ENCODE data around the gene DCTN2. TPM values are rescaled to one million over a fixed set of nuclear protein-coding genes. Genes with fewer than 3 reads are reported as not detected.
"Not testable (repeated sequence)": the region's sequence is repeated elsewhere in the genome, so short reads cannot be mapped to it uniquely, and the experiment has no call there.

The DCTN2 gene
- total and polyA plus RNA-seq, 2 experiments from 2014 or later: 156 to 230 TPM

- H3K36me3 ChIP-seq: peaks cover 70% of the 10 kb centered on the region
- no peak overlapping the region for H3K4me3 ChIP-seq
- DNase-seq (ENCODE audit: low read depth in 1 of 2, low spot score in 1 of 2): no peak
- H3K27me3 ChIP-seq: no peaks in the 10 kb centered on the region
- H3K4me1 ChIP-seq (ENCODE audit: low read depth): no peaks in the 10 kb centered on the region
- H3K27ac ChIP-seq: no peak overlapping the region
- TF ChIP-seq CTCF (IDR thresholded peaks at IDR 0.05; ENCODE audit: low read depth, low read length): no peak
- no peaks in the 10 kb centered on the region for H3K9me3 ChIP-seq (ENCODE audit: low read depth)
These were observed 34.3 kb downstream of the DCTN2 start for GRCh38 chr12:57512665-57513064.

GRCh38 chr12:57511588-57512325, 35.2 kb downstream of the DCTN2 start:
- H3K27ac ChIP-seq: no peak overlapping the region
- no peak for TF ChIP-seq CTCF (IDR thresholded peaks at IDR 0.05; ENCODE audit: low read depth, low read length)
- no peaks in the 10 kb centered on the region for H3K9me3 ChIP-seq (ENCODE audit: low read depth)
- no peaks in the 10 kb centered on the region for H3K4me1 ChIP-seq (ENCODE audit: low read depth)
- H3K4me3 ChIP-seq: no peak overlapping the region
- DNase-seq (ENCODE audit: low read depth in 1 of 2, low spot score in 1 of 2): no peak
- H3K27me3 ChIP-seq: no peaks in the 10 kb centered on the region
- peaks cover 62% of the 10 kb centered on the region for H3K36me3 ChIP-seq

DNA sequence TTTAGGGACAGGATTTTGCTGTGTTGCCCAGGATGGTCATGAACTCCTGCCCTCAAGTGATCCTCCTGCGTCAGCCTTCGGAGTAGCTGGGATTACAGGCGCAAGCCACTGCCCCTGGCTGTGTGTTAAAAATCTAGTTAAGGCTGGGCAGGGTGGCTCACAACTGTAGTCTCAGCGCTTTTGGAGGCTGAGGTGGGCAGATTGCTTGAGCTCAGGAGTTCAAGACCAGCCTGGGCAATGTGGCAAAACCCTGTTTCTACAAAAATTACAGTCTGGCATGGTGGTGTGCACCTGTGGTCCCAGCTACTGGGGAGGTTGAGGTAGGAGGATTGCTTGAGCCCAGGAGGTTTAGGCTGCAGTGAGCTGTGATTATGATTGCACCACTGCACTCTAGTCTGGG, 35.8 kb downstream of the DCTN2 start:
- no peaks in the 10 kb centered on the region for H3K9me3 ChIP-seq (ENCODE audit: low read depth)
- no peak overlapping the region for H3K4me3 ChIP-seq
- no peaks in the 10 kb centered on the region for H3K27me3 ChIP-seq
- no peak for DNase-seq (ENCODE audit: low read depth in 1 of 2, low spot score in 1 of 2)
- H3K4me1 ChIP-seq (ENCODE audit: low read depth): no peaks in the 10 kb centered on the region
- peaks cover 59% of the 10 kb centered on the region for H3K36me3 ChIP-seq
- no peak overlapping the region for H3K27ac ChIP-seq
- TF ChIP-seq CTCF (IDR thresholded peaks at IDR 0.05; ENCODE audit: low read depth, low read length): no peak

- not testable (repeated sequence) for H3K9me3 ChIP-seq (ENCODE audit: low read depth); H3K27me3 ChIP-seq; H3K4me3 ChIP-seq; DNase-seq (ENCODE audit: low read depth in 1 of 2, low spot score in 1 of 2); H3K27ac ChIP-seq; H3K4me1 ChIP-seq (ENCODE audit: low read depth)
- peaks cover 51% of the 10 kb centered on the region for H3K36me3 ChIP-seq
These were observed 39.2 kb downstream of the DCTN2 start for GRCh38 chr12:57507796-57508195.

DNA sequence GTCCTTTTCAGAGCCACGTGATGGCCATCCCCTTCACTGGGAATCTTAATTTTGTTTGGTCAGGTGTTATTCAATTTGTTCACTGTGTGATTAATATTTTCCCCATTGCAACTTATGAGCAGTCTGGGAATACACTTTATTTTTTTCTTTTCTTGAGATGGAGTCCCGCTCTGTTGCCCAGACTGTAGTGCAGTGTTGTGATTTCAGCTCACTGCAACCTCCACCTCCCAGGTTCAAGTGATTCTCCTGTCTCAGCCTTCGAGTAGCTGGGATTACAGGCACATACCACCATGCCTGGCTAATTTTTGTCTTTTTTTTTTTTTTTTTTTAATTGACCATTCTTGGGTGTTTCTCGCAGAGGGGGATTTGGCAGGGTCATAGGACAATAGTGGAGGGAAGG, 40.5 kb downstream of the DCTN2 start:
- H3K36me3 ChIP-seq: peaks cover 43% of the 10 kb centered on the region
- DNase-seq (ENCODE audit: low read depth in 1 of 2, low spot score in 1 of 2); H3K4me1 ChIP-seq (ENCODE audit: low read depth); H3K27me3 ChIP-seq; H3K4me3 ChIP-seq; H3K27ac ChIP-seq; H3K9me3 ChIP-seq (ENCODE audit: low read depth): not testable (repeated sequence)

GRCh38 chr12:57502311-57502969, 44.6 kb downstream of the DCTN2 start:
- DNase-seq (ENCODE audit: low read depth in 1 of 2, low spot score in 1 of 2); H3K27ac ChIP-seq; H3K9me3 ChIP-seq (ENCODE audit: low read depth); H3K27me3 ChIP-seq; H3K4me1 ChIP-seq (ENCODE audit: low read depth); H3K4me3 ChIP-seq: not testable (repeated sequence)
- peaks cover 47% of the 10 kb centered on the region for H3K36me3 ChIP-seq

GRCh38 chr12:57500213-57500612, 46.8 kb downstream of the DCTN2 start:
- no peaks in the 10 kb centered on the region for H3K27me3 ChIP-seq
- H3K4me3 ChIP-seq: no peak overlapping the region
- no peaks in the 10 kb centered on the region for H3K9me3 ChIP-seq (ENCODE audit: low read depth)
- DNase-seq (ENCODE audit: low read depth in 1 of 2, low spot score in 1 of 2): no peak
- TF ChIP-seq CTCF (IDR thresholded peaks at IDR 0.05; ENCODE audit: low read depth, low read length): no peak
- peaks cover 34% of the 10 kb centered on the region for H3K36me3 ChIP-seq
- H3K4me1 ChIP-seq (ENCODE audit: low read depth): no peaks in the 10 kb centered on the region
- H3K27ac ChIP-seq: no peak overlapping the region

Data from cardiac muscle cell (in vitro differentiated cells and primary cell).